RPMI7951 (cell line): Measurements from ENCODE around the gene FGGY. TPM values are rescaled to one million over a fixed set of nuclear protein-coding genes. Genes with fewer than 3 reads are reported as not detected.

Source experiments
- DNase-seq: peaks from one replicate; pipeline ENCODE4 v3.0.0-alpha.2; 2012; ENCODE audit warnings: low read depth
- total RNA-seq: library from RNA; depleted of rRNA; stranded (reverse); fragments of >200 nt; shearing (Covaris generic); gene quantifications from 2 replicates; pipeline ENCODE4 v1.2.3, GENCODE V29; 2014

FGGY gene
- total RNA-seq, 1 experiment from 2014 or later: 7.2 TPM

- no peak for DNase-seq
Observed at GRCh38 chr1:59413327-59413720, 116.4 kb downstream of the FGGY start.

GRCh38 chr1:59414406-59415133, 117.7 kb downstream of the FGGY start:
- peak; percentile 97 for DNase-seq

GRCh38 chr1:59415286-59415850, 118.5 kb downstream of the FGGY start:
- DNase-seq: no peak

- DNase-seq: peak; percentile 92
Observed at GRCh38 chr1:59415881-59416280, 119.0 kb downstream of the FGGY start.

GRCh38 chr1:59417406-59417805, 120.5 kb downstream of the FGGY start:
- no peak for DNase-seq

- no peak for DNase-seq
Observed at GRCh38 chr1:59418363-59419144, 121.7 kb downstream of the FGGY start.

GRCh38 chr1:59419361-59420140, 122.7 kb downstream of the FGGY start:
- DNase-seq: no peak

GRCh38 chr1:59421232-59421920, 124.5 kb downstream of the FGGY start:
- no peak for DNase-seq

GRCh38 chr1:59422921-59423575, 126.2 kb downstream of the FGGY start:
- DNase-seq: peak; percentile 23

- DNase-seq: peak; percentile 94
Observed at GRCh38 chr1:59427155-59427554, 130.3 kb downstream of the FGGY start.

- DNase-seq: no peak
Observed at GRCh38 chr1:59427784-59428183, 130.9 kb downstream of the FGGY start.

GRCh38 chr1:59428828-59429227, 131.9 kb downstream of the FGGY start:
- DNase-seq: no peak

GRCh38 chr1:59429656-59430055, 132.8 kb downstream of the FGGY start:
- no peak for DNase-seq

GRCh38 chr1:59431566-59432294, 134.8 kb downstream of the FGGY start:
- DNase-seq: peak; percentile 66

GRCh38 chr1:59432531-59433439, 135.9 kb downstream of the FGGY start:
- no peak for DNase-seq

- DNase-seq: peak; percentile 69
Observed at GRCh38 chr1:59433440-59433813, 136.5 kb downstream of the FGGY start.

GRCh38 chr1:59434336-59434735, 137.4 kb downstream of the FGGY start:
- peak; percentile 77 for DNase-seq

- no peak for DNase-seq
Observed at GRCh38 chr1:59436637-59437036, 139.7 kb downstream of the FGGY start.

- no peak for DNase-seq
Observed at GRCh38 chr1:59438058-59438560, 141.2 kb downstream of the FGGY start.
